Measurements from ENCODE around the gene DKKL1.

- TF ChIP-seq EZH2 (IDR thresholded peaks at IDR 0.05; ENCODE audit: low read depth) (no peak), CTCF (conservative IDR thresholded peaks at IDR 0.05) (no peak)
Observed at GRCh38 chr19:49407079-49407478, 43.4 kb downstream of the DKKL1 start.
